ENCODE results near the gene STOML2.
"Not testable (repeated sequence)": the region's sequence is repeated elsewhere in the genome, so short reads cannot be mapped to it uniquely, and the experiment has no call there.

STOML2 gene, protein sequence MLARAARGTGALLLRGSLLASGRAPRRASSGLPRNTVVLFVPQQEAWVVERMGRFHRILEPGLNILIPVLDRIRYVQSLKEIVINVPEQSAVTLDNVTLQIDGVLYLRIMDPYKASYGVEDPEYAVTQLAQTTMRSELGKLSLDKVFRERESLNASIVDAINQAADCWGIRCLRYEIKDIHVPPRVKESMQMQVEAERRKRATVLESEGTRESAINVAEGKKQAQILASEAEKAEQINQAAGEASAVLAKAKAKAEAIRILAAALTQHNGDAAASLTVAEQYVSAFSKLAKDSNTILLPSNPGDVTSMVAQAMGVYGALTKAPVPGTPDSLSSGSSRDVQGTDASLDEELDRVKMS

DNA sequence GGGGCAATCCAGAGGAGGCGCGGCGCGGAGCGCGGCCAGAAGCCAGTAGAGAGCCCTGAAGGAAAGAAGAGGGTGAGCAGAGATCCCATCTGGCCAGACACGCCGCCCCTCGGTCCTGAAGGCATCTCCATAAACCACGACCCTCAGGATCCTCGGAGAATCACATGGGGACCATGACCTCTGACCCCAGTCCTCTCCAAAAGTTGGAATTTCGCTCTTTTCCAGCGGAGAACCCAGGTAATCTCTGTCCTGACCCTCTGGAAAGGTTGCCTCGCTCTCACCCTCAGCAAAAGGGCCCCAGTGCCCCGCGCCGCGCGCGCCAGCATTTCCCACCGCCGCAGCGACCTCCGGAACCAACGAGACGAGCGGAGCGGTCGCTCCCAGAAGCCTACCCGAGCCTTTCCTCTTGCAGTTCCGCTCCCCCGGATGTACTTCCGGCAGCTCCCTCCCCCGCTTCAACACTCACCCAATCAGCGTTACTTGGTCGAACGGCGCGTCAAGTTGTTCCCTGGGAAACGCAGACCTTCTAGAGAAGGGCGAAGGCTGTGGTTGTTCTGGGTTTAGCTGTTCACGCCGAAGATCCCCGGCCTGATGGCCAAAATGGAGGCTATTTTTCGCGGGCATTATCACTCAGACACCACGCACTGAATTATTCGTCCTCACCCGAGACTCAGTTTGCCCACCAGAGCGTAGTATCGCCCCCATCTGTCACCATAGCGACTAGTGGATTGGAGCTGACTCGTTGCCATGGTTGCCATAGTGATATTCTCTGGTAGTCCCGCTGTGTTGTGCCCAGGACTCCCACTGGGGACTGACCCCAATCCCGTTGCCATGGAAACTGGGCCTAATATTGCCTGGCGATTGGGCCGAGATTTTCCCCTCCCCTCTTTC is at the start of gene STOML2:
TSS of gene STOML2 (minus strand) at position 363 of the 891 bp plus-strand sequence. CDS start at position 326, 37 bp downstream.
- DNase-seq (ENCODE audit: low read depth), result peak; percentile 86

GRCh38 chr9:35147941-35148563 is 45.1 kb upstream of the STOML2 start:
- DNase-seq (ENCODE audit: low read depth), result not testable (repeated sequence)

- DNase-seq (ENCODE audit: low read depth), result no peak
These were observed 39.1 kb upstream of the STOML2 start for GRCh38 chr9:35142037-35142436.

GRCh38 chr9:35140093-35140492 is 37.2 kb upstream of the STOML2 start:
- DNase-seq (ENCODE audit: low read depth), result no peak

GRCh38 chr9:35136866-35137265 is 33.9 kb upstream of the STOML2 start:
- DNase-seq (ENCODE audit: low read depth), result no peak

DNA sequence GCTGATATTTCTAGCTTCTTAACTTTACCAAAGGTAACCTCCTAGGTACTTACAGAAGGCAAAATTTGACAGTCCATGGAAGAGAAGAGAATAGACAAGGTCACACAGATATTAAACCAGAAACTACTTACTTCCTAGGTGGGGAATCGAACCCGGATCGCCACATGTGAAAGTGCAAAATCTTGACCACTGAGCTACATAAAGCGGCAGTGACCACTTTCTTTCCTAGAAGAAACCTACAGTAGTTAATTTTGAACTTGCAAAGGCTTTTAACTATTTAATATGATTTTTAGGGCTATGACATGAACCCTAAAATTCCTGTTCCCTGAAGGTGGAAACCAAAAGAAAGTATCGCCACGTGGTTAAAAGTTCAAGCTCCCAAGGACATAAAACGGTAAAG is 33.1 kb upstream of the STOML2 start:
- no peak for DNase-seq (ENCODE audit: low read depth)

- no peak for DNase-seq (ENCODE audit: low read depth)
These were observed 32.0 kb upstream of the STOML2 start for GRCh38 chr9:35134920-35135319.

DNA sequence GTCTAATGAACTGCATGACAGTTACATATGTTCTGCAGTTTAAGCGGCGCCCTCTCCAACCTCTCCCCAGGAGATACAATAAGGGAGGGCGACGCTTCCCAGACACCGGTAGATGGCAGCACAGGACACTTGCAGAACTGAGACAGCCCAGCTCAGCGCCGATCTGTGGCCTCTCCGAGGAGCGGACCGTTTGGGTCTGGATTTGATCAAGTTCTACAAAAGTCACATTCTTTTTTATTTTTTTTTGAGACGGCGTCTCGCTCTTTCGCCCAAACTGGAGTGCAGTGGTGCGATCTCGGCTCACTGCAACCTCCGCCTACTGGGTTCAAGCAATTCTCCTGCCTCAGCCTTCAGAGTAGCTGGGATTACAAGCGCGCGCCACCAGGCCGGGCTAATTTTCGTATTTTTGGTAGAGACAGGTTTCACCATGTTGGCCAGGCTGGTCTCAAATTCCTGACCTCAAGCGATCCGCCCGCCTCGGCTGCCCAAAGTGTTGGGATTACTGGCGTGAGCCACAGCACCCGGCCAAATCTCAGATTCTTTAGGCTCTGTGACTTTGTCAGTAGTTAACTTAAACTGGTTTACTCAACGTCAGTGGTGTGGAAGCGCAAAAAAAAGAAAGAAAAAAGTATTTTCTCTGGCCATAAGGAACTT is 14.1 kb upstream of the STOML2 start:
- DNase-seq (ENCODE audit: low read depth), result peak; percentile 78

GRCh38 chr9:35116539-35116897 is 13.6 kb upstream of the STOML2 start:
- no peak for DNase-seq (ENCODE audit: low read depth)

- peak; percentile 81 for DNase-seq (ENCODE audit: low read depth)
These were observed 13.0 kb upstream of the STOML2 start, which contains the start of gene ATOSB for GRCh38 chr9:35115680-35116538. Gene ATOSB (minus strand): TSS chr9:35115862. CDS start chr9:35108274, 7,588 bp downstream.

DNA sequence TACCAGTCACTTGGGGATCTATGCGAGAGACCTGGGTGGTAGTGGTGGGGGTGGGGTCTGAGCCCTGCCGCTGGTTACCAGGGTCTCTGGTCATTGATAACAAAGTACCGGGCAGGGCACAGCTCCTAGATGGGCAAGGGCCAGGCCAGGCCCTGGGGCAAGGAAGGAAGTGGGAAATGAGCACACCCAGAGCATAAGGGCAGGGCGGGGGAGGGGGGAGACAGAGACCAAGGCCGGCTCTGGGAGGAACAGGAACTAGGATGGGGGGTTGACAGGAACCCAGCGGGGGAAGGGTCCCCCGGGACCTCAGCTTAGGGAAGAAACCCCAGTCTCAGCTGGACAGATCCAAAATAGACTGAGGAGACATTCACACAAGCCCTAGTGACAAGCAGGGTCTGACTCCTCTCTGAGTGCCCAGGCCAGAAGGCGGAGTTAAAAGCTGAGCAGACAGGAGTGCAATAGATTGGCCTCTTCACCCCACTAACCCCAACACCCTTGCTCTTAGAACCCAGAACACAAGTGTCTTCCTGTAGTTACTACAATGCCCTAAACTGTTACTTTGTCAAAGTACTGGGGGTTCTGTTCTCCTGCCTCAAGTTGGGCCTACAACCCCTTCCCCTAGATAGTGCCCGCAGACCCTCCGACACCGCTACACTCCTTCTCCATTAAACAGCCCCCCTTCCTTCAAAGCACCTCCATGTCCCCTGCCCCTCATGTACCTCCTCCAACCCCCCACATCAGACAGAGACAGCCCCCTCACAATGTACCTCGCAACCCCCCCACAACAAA is 12.1 kb upstream of the STOML2 start:
- no peak for DNase-seq (ENCODE audit: low read depth)

DNA sequence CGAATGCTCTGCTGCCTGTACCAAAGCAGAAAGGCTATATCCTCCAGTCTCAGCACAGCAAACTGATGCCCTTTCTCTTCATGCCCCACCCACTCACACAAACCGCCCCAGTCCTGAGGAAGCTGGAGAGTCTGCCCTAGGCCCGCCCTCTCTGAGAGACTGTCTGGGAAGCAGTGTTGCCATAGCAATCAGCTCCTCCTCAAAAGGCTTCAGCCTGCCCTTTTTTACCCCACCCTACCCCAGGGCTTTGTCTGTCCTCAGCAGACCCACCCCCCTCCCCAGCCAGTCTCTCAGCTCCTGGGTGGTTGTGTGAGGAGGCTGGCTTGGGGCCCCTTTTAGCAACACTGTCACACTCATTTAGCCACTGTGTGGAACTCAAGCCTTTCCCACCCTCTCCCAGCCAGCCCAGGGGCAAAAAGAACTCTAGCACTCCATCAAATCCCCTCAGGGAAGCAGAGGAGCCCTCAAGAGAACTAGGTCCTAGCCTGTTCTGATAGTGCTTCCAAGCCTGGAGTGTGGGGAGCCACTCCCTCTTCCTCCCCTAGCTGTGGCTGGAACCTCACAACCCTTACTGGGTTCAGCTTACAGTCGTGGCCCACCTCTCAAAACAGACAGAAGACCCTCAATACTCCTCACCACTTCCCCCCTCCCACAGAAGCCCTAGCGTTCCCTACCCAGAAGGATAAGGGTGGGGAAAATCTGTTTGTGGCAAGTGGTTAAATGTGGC is 11.3 kb upstream of the STOML2 start:
- peak; percentile 40 for DNase-seq (ENCODE audit: low read depth)

- no peak for DNase-seq (ENCODE audit: low read depth)
These were observed 9.5 kb upstream of the STOML2 start for GRCh38 chr9:35112257-35113020.

- peak; percentile 91 for DNase-seq (ENCODE audit: low read depth)
These were observed 8.3 kb upstream of the STOML2 start for GRCh38 chr9:35111001-35111933.

GRCh38 chr9:35110327-35110761 is 7.4 kb upstream of the STOML2 start:
- no peak for DNase-seq (ENCODE audit: low read depth)

DNA sequence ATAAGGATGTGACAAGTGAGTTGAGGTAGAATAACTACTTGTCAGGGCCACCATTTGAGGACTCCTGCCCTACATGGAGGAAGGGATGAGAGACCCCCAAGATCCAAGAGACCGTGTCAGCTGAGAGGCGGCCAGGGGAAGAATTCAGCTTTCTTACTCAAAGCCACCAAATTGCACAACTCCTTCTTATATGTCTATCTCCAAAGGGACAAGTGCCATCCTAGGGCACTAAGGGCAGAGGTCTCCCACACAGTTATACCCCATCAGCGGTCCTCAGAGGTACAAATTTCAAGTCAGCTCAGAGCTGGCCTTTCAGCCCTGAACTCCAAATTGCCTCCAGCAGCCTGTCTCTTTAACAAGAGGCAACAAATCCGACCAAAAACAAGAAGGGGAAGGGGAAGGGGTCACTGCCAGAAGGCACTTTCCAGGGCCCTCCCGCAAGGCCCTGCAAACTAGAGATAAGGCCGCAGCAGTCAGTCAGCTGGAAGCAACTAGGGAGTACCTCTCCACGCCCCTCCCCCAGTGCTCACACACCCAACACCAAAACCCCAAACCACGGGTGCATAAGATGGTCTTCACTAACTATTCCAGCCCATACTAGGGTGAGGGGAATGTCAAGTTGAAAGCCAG is 6.1 kb upstream of the STOML2 start:
- no peak for DNase-seq (ENCODE audit: low read depth)

DNA sequence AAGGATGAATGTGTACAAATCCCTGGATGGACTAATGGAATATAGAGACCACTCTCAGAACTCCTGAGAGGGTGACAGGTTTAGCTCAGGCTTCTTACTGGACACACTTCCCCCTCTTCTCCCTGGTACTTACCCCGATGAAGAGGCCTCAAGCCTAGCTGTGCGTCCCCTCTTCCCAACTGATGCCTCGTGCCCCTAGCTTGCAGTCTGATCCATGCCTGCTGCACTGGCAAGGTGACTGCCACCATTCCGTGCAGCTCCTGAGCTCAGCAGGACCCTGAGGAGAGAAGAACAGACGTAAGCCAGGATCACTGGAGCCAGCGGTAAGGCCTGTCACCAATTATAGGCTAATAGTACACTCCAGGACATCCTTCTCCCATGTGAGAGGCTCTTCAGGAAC is 5.5 kb upstream of the STOML2 start:
- DNase-seq (ENCODE audit: low read depth), result no peak

Measured in stimulated activated CD8-positive, alpha-beta memory T cell treated with anti-CD3 and anti-CD28 coated beads, Interleukin-15, amount 100 ng/mL, for 1 hour (primary cell).